ELR (cell line): Measurements from ENCODE around the gene TMEM109.

Experiments used
- DNase-seq: peaks from one replicate; pipeline ENCODE4 v3.0.0-alpha.2; 2015; ENCODE audit warnings: low read depth

The TMEM109 gene, protein sequence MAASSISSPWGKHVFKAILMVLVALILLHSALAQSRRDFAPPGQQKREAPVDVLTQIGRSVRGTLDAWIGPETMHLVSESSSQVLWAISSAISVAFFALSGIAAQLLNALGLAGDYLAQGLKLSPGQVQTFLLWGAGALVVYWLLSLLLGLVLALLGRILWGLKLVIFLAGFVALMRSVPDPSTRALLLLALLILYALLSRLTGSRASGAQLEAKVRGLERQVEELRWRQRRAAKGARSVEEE

DNA sequence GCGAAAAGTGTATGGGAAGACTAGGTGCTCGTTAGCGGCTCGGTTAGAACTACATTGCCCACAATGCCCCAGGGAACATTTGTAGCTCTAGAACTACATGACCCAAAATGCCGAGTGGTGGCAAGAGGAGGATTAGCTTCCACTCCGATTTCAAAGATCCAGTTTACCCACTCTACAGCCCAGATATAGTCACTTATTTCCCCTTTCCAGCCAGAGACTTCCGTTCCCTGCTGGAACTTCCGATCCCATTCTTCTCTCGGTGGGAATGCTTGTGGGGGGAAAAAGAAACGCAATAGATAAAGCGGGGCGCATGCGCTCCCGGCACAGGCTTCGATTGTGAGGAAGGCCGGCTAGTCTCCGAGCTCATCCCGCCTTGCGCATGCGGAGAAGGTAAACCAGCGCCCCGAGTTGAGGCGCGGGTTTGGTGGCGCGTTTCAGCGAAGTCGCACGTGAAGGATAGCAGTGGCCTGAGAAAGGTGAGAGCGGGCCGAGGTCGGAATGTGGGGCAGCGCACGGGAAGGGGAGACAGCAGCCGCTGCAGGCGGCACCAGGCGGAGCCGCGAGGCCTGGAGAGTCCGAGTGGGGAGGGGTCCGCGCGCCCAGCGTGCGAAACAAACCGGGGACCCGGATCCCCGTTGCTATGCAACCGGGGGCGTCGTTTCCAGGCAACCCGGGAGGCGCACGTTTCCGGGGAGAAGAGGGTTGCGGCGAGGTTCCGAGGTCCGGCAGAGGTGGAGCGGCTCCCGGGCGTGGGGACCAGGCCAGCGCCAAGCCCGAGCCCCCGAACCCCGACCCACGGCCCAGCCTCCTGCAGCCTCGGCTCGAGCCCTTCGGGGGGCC lies at the start of gene TMEM109:
TSS of gene TMEM109 (plus strand) at position 366 of the 840 bp plus-strand sequence. CDS start 5,536 bp downstream, outside the sequence.
- peak; percentile 91 for DNase-seq

DNA sequence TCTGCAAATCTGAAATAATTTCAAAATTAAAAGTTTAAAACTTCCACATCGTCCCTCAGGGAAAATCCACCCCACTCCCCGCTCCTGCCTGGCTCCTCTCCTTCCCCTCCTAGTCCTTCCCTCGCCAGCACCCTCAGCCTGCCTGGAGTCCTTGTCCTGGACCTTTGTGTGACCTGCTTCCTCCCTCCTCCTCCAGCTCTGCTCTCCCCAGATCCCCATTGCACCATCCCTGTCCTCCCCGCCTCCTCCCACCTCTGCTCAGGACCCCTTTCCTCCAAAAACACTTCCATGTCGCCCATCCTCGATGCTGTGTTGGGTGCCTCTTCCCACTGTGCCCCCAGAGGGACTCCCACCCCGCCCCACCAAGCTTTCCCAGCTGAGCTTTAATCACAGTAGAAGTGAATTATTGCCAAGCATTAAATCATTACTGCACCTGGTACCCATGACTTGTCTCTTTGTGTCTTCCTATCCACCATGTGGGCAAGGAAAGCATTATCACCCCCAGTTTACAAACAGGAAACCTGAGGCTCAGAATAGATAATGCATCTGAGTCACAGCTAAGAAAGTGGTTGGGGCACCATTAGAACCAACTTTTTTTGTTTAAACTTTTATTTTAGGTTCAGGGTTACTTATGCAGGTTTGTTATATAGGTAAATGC lies 49.0 kb upstream of the TMEM109 start:
- no peak for DNase-seq

DNA sequence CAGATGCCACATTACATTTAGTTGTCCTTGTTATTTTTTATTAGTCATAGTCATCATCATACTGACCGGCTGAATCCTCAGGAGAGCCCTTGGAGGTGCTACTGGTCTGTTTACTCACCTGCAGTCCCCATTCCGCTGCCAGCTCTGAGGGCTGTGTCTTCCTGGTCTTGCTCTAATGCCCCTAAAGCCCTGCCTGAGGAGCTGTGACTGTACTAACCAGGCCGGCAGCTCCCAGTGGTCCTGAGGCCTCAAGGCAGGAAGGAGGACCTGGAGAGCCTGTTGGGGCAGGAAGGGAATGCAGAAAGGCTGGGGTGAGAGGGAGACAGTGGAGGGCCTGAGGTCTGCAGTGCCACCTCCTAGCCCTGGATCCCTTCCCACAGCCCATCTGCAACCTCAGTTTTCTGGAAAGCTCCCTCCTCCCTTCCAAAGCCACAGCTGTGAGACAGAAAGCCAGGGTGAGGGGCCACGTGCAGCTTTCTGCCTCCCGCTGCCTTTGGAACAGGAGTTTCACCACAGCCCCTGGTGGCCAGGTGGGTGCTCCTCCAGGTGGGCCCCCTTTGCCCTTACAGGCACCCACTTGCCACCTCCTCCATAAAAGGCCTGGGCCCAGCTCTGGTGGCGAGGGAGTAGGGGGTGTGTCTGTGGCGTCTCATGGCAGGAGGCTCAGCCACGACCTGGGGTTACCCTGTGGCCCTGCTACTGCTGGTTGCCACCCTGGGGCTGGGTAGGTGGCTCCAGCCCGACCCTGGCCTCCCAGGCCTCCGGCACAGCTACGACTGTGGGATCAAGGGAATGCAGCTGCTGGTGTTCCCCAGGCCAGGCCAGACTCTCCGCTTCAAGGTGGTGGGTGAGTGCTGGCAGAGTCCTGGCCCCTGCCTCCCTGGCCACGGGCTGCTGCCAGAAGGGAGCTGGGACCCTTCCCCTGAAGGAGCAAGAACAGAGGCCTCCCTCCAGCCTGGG lies 46.8 kb upstream of the TMEM109 start, which contains the start of gene ZP1:
TSS of gene ZP1 (plus strand) at position 632 of the 960 bp plus-strand sequence. CDS start at position 652, 20 bp downstream.
- DNase-seq: no peak

DNA sequence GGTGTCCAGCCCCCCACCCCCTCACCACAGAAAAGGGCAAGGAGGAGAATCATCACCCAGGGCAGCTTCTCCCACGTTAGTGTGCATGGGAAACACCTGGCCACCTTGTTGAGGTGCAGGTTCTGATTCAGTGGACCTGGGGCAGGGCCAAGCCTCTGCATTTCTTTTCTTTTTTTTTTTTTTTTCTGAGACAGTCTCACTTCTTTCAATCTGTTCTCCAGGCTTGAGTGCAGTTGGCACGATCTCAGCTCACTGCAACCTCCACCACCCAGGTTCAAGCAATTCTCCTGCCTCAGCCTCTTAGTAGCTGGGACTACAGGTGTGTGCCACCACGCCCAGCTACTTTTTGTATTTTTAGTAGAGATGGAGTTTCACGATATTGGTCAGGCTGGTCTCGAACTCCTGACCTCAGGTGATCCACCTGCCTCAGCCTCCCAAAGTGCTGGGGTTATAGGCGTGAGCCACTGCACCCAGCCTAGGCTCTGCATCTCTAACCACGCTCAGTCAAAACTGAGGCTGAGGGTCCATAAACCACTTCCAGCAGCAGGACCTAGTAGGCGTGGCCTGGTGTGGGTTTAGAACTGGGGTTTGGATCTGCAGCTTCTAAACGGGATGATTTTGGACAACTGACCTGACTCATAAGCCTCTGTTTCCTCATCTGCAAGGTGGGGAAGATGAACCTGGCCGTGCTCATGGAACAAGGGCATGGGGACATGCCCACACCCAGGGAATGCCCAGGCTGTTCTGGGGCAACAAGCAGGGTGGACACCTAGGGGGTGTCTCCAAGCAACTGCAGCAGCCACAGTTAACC lies 45.9 kb upstream of the TMEM109 start:
- no peak for DNase-seq

DNA sequence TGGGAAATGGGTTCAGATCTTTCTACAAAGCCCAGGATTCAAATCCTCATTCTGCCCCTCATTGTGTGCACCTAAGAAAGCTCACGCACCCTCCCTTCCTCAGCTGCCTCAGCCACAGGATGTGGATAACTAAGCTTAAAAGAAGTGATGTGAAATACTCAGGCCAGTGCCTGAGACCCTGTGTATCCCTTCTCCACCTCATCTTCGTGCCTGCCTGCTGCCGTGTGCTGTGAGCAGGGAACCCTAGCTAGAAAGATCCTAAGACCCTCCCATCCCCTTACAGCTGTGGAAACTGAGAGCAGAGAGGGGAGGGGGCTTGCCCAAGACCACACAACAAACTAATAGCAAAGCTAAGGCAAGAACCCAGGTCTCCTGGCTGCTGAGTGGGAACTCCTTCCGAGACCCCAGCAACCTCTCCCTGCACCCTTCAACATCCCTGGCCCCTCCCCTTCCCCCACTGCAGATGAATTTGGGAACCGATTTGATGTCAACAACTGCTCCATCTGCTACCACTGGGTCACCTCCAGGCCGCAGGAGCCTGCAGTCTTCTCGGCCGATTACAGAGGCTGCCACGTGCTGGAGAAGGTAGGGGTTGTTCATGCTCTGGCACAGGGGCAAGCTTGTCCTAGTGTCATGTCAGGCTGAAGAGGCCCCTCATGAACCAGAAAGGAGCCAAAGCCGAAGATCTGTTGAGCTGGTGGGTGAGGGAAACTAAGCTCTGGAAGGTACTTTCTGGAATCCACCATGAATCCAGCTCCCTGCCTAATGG lies 45.1 kb upstream of the TMEM109 start:
- DNase-seq: no peak

DNA sequence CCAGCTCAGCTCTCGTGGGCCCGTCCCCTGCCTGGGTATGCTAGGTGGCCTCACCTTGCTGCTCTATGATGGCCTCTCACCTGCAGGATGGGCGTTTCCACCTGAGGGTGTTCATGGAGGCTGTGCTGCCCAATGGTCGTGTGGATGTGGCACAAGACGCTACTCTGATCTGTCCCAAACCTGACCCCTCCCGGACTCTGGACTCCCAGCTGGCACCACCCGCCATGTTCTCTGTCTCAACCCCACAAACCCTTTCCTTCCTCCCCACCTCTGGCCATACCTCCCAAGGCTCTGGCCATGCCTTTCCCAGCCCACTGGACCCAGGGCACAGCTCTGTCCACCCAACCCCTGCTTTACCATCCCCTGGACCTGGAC lies 44.5 kb upstream of the TMEM109 start:
- no peak for DNase-seq

DNA sequence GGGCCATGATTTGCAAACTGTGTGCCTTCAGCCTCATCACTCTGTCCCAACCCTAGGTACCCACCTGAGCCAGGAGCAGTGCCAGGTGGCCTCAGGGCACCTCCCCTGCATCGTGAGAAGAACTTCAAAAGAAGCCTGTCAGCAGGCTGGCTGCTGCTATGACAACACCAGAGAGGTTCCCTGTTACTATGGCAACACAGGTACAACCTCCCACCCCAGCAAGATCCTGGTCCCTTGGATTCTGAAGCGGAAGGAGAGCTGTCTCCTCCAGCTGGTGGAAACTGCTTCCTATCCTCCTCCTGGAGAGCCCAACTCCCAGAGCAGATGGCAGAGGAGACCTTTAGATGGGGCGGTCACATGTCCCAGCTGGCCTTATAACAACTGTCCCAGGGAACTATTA lies 43.7 kb upstream of the TMEM109 start:
- no peak for DNase-seq

DNA sequence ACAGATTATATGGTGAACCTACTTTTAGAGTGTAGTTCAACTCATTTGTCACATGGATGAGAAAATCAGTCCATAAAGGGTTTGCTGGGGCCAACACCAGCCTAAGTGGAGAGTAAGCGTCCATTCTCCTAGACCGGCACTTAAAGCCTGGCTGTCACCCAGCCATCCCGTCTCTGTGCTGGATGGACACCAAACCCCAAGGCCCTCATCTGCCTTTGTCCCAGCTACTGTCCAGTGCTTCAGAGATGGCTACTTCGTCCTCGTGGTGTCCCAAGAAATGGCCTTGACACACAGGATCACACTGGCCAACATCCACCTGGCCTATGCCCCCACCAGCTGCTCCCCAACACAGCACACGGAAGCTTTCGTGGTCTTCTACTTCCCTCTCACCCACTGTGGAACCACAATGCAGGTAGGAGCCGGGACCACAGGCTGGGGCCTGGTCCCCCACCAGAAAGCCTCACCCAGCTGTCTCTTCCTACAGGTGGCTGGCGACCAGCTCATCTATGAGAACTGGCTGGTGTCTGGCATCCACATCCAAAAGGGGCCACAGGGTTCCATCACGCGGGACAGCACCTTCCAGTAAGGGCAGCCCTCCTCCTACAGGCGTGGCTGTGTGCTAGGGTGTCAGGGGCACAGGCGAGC lies 43.1 kb upstream of the TMEM109 start:
- no peak for DNase-seq

DNA sequence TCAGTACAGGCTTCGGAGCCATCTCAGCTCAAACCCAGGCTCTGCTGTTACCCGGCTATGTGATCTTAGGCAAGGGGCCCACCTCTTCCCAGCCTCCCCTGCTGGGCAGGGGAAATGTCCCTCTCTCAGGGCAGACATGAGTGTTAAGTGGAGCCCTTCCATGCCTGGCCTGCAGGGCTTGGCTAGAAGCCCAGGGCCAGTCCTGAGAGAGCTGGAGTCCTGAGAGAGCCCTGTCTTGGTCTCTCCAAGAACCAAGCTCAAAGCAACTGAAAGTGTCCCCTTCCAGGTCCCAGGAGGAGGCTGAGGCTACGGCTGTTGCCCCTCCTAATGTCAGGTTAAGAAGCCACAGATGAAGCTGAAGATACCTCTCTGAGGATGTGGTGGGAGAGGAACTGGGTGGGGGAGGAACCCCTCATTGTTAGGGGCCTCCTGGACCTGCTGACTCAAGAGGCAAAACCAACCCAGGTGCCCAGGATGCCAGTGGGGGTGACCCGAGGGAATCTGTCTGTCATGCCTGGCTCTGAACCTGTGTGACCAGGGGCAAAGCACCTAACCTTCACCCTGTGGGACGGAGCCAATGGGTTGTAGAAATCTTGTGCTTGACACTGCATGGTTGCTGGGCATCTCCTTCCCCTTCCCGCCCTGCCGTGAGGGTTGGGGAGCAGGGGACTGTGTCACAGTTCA lies 42.4 kb upstream of the TMEM109 start:
- peak; percentile 34 for DNase-seq

DNA sequence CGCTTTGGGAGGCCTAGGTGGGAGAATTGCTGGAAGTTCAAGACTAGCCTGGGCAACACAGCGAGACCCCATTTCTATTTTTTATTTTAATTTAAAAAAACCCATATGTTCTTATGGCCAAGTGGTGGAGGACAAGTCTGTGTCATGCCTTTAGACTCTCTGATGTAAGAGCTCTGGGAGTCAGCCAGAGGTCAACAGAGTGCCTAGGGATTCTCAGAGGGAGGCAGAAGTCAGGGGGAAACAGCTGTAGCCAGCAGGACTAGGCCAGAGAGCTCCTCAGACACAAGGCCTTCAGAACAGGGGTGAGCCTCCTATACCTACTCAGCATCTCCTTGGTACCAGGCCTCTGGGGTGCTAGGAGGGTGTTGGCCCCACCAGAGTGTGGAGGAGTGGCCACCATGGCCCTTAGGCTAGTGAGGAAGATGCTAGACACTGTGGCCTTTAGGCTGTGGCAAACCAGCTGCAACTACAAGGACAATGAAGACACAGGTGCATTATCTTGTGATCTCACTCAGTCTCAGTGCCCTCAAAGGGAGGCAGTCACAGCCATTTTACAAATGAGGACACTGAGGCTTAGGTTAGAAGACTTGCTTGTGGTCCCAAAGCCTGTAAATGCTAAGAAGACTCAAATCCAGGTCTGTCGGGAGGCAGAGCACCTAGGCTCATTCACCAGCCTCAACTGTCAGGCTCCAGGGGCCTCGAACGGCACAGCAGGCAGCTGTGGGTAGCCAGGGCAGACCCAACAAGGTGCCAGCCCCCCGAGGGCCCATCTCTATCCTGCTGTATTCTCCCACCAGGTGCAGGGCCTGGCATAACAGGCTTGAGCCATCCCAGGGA lies 41.6 kb upstream of the TMEM109 start:
- DNase-seq: peak; percentile 65

DNA sequence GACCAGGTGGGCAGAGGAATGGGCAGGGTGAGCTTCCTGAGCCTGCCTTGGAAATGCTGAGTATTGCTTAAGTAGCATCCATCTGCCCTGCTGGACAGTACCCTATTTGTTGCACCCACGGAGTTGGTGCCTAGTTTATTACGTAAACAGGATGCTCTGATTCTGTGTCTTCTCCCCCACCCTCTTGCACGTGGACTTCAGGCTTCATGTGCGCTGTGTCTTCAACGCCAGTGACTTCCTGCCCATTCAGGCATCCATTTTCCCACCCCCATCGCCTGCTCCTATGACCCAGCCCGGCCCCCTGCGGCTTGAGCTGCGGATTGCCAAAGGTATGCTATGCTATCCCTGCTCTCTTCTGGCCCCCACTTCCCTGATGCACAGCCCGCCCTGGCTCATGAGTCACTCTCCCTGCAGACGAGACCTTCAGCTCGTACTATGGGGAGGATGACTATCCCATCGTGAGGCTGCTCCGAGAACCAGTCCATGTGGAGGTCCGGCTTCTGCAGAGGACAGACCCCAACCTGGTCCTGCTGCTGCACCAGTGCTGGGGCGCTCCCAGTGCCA lies 40.9 kb upstream of the TMEM109 start:
- peak; percentile 97 for DNase-seq

DNA sequence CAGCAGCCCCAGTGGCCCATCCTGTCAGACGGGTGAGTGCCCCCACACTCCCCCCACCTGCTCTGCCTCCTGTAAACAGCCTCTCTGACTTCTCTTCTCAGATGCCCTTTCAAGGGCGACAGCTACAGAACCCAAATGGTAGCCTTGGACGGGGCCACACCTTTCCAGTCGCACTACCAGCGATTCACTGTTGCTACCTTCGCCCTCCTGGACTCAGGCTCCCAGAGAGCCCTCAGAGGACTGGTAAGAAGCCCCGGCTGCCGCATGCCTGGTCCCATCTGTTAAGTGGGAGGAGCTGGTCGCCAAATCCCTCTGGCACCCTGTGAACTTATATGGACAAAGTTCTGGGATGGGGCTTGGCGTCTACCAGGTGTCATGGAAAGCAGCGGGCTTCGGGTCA lies 40.4 kb upstream of the TMEM109 start:
- DNase-seq: no peak

DNA sequence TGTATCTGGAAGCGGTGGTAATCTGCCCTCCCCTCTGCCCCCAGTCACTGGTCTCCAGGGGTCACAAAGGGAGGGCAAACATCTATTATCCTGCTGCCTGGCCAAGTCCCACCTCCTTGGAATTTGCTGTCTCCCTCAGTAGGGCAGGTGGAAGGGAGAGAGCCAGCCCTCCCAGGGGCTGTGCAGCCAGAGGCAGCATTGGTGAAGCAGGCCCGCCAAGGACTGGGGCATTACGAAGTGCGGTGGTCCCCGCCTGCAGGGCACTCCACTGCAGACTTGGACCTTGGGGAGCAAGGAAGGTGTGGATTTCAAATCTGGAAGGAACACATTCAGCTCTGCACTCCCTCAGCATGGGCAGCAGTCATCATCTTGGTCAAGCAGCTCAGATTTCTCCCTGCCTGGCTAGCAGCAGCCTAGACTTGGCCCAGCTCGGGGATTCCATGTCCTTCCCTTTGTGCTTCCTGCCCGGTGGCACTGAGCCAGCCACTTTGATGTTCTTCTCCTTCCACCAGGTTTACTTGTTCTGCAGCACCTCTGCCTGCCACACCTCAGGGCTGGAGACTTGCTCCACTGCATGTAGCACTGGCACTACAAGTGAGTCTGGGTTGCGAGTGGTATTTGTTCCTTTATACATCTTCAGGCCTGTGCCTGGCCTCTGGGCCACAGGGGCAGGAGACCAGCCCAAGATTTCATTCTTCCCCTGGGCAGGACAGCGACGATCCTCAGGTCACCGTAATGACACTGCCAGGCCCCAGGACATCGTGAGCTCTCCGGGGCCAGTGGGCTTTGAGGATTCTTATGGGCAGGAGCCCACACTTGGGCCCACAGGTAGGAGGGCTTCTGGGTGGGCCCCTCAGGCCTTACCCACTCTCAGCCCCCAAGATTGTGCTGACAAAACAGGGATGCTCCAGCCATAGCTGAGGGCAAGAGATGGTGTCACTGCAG lies 39.3 kb upstream of the TMEM109 start:
- DNase-seq: no peak

DNA sequence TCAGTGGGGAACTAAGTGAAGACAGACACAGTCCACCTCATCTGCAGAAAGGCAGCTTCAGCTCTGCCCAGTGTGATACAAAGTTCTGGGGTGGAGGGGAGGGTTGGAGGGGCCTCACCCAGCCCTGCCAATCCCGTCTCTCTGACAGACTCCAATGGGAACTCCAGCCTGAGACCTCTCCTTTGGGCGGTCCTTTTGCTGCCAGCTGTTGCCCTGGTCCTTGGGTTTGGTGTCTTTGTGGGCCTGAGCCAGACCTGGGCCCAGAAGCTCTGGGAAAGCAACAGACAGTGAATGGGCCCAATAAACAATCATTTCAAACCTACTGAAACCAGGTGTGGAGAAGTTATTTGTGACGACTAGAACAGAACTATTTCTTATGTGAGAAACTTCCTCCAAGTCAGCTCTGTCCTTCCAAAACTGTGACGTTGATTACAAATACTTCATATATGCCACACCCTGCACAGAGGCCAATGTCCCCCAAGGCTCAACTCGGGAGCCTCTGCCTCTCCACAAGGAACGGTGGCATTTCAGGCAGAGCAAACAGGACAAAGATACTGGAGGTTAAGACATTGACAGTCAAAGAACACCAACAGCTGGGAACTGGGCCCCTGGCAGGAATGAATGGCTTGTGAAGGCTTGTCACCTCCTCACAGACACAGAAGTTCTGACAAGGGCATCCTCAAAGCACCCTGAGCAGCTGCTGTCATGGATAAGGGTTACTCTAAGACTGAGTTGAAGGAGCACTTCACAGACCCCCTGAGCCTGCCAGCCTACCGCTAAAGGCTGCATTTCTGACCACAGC lies 38.4 kb upstream of the TMEM109 start:
- no peak for DNase-seq

DNA sequence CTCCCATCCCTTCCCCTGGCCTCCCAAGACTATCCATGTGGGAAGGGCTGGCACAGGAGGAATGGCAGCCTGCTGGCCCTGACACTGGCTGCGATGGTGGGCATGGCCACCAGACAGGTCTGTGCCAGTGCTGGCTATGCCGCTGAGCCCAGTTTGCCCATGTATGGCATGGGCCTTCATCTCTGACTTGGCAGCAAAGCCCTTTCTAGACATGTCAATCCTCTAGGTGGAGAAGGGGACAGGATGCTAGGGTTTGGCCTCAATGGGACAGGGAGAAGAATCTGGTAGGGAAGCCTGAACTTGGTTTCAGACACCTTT lies 37.8 kb upstream of the TMEM109 start:
- no peak for DNase-seq
